ENCODE measurements around the gene SLC2A13.

- TF ChIP-seq, protein P1, sequence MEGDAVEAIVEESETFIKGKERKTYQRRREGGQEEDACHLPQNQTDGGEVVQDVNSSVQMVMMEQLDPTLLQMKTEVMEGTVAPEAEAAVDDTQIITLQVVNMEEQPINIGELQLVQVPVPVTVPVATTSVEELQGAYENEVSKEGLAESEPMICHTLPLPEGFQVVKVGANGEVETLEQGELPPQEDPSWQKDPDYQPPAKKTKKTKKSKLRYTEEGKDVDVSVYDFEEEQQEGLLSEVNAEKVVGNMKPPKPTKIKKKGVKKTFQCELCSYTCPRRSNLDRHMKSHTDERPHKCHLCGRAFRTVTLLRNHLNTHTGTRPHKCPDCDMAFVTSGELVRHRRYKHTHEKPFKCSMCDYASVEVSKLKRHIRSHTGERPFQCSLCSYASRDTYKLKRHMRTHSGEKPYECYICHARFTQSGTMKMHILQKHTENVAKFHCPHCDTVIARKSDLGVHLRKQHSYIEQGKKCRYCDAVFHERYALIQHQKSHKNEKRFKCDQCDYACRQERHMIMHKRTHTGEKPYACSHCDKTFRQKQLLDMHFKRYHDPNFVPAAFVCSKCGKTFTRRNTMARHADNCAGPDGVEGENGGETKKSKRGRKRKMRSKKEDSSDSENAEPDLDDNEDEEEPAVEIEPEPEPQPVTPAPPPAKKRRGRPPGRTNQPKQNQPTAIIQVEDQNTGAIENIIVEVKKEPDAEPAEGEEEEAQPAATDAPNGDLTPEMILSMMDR (IDR thresholded peaks at IDR 0.05; ENCODE audit: insufficient read depth, low read length, poor library complexity, severe bottlenecking), result no peak
- TF ChIP-seq EZH2phosphoT487 (conservative IDR thresholded peaks at IDR 0.05; ENCODE audit: low read length), result no peak
Observed at GRCh38 chr12:40039598-40039997, 66.3 kb downstream of the SLC2A13 start.
